Breast epithelium (tissue), 4 donors: ENCODE measurements around the gene KIAA2012. TPM values are rescaled to one million over a fixed set of nuclear protein-coding genes. Genes with fewer than 3 reads are reported as not detected.

Source experiments
- DNase-seq, 2 donors: peaks; one replicate each; pipeline ENCODE4 v3.0.0-alpha.2; 2019; ENCODE audit warnings: low spot score in 2 of 2
- H3K27ac ChIP-seq, 2 donors: fragments of 200-600 bp; sonication (generic) in 1 of 2; one replicate each; pipeline ENCODE4 v1.5.1; 2016 to 2019; ENCODE audit warnings: mild to moderate bottlenecking in 1 of 2
- H3K27me3 ChIP-seq, 2 donors: fragments of 200-600 bp; sonication (generic) in 1 of 2; one replicate each; pipeline versions ENCODE4 v1.5.1 to v1.6.0; 2017 to 2019; ENCODE audit warnings: control low read depth in 1 of 2, mild to moderate bottlenecking in 1 of 2
- H3K36me3 ChIP-seq: fragments of 200-600 bp; one replicate; pipeline ENCODE4 v1.5.1; 2019
- H3K4me1 ChIP-seq, 2 donors: fragments of 200-600 bp; sonication (generic); one replicate each; pipeline ENCODE4 v1.5.1; 2016 to 2019; ENCODE audit warnings: control low read depth in 1 of 2
- H3K4me3 ChIP-seq, 3 donors: fragments of 200-600 bp; sonication (generic); 1 replicate in 2 of 3; 2 replicates in 1 of 3; pipeline ENCODE4 v1.5.1; 2016 to 2019; ENCODE audit warnings: mild to moderate bottlenecking in 3 of 3, moderate library complexity in 2 of 3
- H3K9me3 ChIP-seq, 2 donors: fragments of 200-600 bp; sonication (generic) in 1 of 2; one replicate each; pipeline ENCODE4 v1.5.1; 2016 to 2019; ENCODE audit warnings: control low read depth in 1 of 2
- POLR2A ChIP-seq: fragments of 450-650 bp; IDR thresholded peaks from one replicate; pipeline ENCODE4 v1.6.1; 2016; ENCODE audit warnings: antibody characterized with exemption, mild to moderate bottlenecking, moderate library complexity
- POLR2AphosphoS5 ChIP-seq, 3 donors: sonication (generic); formaldehyde crosslinking; IDR thresholded peaks; one replicate each; pipeline ENCODE4 v1.6.1; 2017; ENCODE audit warnings: antibody characterized with exemption in 3 of 3
- intact Hi-C: fragments of 100-400 bp; cut with DNase I; formaldehyde crosslinking; loops from one replicate; pipeline ENCODE4 v1.15.1; 2023; ENCODE audit warnings: low total_unique reads
- total RNA-seq, 3 donors: library from RNA; depleted of rRNA; stranded (reverse); fragments of >200 nt; gene quantifications; one replicate each; pipeline ENCODE4 v1.1.0, GENCODE V29; 2016
- TF ChIP-seq, protein P1 (sequence below), 3 donors: fragments of 450-650 bp; IDR thresholded peaks; one replicate each; pipeline ENCODE4 v1.5.1; 2016 to 2017; ENCODE audit warnings: antibody characterized with exemption in 3 of 3, mild to moderate bottlenecking in 3 of 3, moderate library complexity in 3 of 3

KIAA2012 gene
- total RNA-seq, 3 donors from 2014 or later = not detected

DNA sequence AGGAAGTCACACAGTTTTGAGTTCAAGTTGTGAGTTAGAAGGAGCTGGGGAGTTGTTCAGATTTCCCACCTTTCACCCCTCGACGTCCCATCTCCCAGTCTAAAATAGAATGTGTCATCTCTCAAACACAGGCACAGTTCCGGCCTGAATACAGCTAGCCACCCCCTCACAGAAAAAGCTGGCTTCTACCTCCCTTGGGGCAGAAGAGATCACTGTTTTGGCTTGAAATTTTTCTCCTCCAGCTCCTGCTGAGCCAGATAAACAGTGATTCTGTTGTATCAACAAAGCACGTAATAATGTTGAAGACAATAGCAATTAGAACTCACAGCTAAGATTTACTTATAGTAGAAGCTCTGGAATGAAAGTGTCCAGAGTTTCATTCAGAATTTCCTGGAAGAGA lies 74.7 kb downstream of the KIAA2012 start:
- TF ChIP-seq, protein P1, sequence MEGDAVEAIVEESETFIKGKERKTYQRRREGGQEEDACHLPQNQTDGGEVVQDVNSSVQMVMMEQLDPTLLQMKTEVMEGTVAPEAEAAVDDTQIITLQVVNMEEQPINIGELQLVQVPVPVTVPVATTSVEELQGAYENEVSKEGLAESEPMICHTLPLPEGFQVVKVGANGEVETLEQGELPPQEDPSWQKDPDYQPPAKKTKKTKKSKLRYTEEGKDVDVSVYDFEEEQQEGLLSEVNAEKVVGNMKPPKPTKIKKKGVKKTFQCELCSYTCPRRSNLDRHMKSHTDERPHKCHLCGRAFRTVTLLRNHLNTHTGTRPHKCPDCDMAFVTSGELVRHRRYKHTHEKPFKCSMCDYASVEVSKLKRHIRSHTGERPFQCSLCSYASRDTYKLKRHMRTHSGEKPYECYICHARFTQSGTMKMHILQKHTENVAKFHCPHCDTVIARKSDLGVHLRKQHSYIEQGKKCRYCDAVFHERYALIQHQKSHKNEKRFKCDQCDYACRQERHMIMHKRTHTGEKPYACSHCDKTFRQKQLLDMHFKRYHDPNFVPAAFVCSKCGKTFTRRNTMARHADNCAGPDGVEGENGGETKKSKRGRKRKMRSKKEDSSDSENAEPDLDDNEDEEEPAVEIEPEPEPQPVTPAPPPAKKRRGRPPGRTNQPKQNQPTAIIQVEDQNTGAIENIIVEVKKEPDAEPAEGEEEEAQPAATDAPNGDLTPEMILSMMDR (IDR thresholded peaks at IDR 0.05) = no peak
- no peak for TF ChIP-seq POLR2AphosphoS5 (IDR thresholded peaks at IDR 0.05)
- TF ChIP-seq POLR2A = no peak
- no peaks in the 10 kb centered on the region for H3K36me3 ChIP-seq
- H3K4me3 ChIP-seq = no peak overlapping the region
- intact Hi-C loops = no loop called here
- peaks cover 0 to 18% of the 10 kb centered on the region in 2 donors for H3K4me1 ChIP-seq
- H3K9me3 ChIP-seq = no peaks in the 10 kb centered on the region
- H3K27ac ChIP-seq = peak overlapping the region; percentile 85 to 96
- no peak for DNase-seq
- no peaks in the 10 kb centered on the region for H3K27me3 ChIP-seq

DNA sequence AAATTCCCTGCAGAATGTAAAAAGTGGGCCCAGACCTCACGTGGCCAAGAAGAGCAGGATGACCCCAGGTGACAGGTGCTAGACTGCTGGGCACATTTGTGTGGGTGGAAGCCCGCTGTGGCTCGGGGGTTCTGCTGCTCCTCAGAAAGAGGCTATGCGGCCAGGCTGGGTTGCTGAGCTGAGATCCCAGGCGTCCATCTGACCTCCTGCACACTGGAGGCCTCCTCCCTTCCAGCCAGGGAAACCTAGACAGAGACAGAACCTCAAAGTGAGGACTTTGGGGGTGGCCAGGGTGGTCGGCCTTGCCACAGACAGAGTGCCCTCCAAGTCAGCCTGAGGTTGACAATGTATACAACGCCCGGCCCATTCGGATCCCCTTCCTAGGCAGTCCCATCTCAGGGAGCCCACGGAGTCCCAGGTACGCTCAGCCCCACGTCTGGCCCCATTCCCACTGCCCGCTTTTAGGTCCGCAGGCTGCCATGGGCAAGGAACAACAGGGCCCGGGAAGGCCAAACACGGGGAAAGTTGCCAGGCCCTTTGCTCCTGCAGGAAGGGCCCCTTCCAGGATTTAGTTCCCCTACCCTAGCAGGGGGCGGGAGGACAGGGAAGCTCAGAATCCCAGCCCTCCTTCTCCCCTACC lies 75.6 kb downstream of the KIAA2012 start:
- H3K27me3 ChIP-seq = no peaks in the 10 kb centered on the region
- TF ChIP-seq POLR2A (no peak), POLR2AphosphoS5 (IDR thresholded peaks at IDR 0.05) (no peak)
- TF ChIP-seq, protein P1 (IDR thresholded peaks at IDR 0.05) = no peak
- H3K9me3 ChIP-seq = no peaks in the 10 kb centered on the region
- H3K4me1 ChIP-seq = peaks cover 0 to 18% of the 10 kb centered on the region in 2 donors
- peak overlapping the region; percentile 85 to 96 for H3K27ac ChIP-seq
- H3K36me3 ChIP-seq = no peaks in the 10 kb centered on the region
- intact Hi-C loops = no loop called here
- H3K4me3 ChIP-seq = peak overlapping the region in 1 of 3 donors; percentile 43
- DNase-seq = no peak

DNA sequence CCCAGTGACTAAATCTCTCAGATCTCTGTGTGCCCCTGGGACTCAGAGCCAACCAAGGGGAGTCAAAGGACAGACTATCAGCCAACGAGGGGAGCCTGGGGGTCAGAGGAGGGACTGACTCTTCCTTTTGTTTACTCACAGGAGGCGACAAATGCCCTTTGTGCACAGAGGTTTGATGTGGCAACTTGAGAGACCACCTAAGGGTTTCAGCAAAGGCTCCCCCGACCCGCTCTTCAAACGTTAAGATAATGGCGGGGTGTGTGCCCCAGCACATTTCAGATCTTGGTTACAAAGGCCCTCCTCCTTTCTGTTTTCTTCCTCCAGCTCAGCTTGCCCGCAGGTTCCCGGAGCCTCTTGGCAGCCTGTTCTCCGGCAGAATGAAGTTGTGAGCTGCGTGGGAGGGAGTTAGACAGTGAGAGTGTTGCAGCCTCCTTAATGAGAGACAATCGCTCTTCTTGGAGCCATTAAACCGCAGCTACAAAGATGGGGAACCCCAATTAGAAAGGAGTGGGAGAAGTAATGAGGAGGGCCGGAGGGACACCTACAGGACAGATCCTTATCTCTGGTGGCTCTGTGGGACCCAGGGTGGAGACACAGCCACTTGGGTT lies 76.2 kb downstream of the KIAA2012 start:
- H3K27ac ChIP-seq = peak overlapping the region; percentile 85 to 96
- peak overlapping the region in 1 of 3 donors; percentile 43 for H3K4me3 ChIP-seq
- peaks cover 0 to 18% of the 10 kb centered on the region in 2 donors for H3K4me1 ChIP-seq
- H3K9me3 ChIP-seq = no peaks in the 10 kb centered on the region
- H3K27me3 ChIP-seq = no peaks in the 10 kb centered on the region
- H3K36me3 ChIP-seq = no peaks in the 10 kb centered on the region
- TF ChIP-seq, protein P1 (IDR thresholded peaks at IDR 0.05) = no peak
- no peak for TF ChIP-seq POLR2AphosphoS5 (IDR thresholded peaks at IDR 0.05)
- TF ChIP-seq POLR2A = no peak
- peak in 1 of 2 donors; percentile 76 for DNase-seq
- intact Hi-C loops = no loop called here

DNA sequence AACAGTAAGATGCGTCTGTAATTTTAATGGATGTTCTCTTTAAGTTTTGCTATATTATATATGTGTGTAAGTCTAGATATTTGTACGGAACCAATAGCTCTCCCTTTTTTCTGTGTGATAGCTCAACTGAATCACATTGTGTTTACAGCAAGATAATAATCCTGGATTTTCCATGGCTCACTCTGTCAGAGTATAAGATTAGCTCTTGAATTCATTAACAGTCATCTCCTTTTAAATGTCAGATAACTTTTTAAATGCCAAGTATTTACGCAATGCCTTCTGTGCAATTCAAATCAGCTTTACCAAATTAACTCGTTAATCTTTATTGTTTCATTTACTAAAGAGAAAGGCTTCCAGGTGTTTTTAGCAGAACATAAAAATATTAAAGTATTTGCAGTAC lies 76.9 kb downstream of the KIAA2012 start:
- intact Hi-C loops = no loop called here
- Histone ChIP-seq H3K27me3 (no peaks in the 10 kb centered on the region), H3K27ac (peak overlapping the region; percentile 85 to 96), H3K4me3 (no peak overlapping the region), H3K36me3 (no peaks in the 10 kb centered on the region), H3K4me1 (peaks cover 0 to 18% of the 10 kb centered on the region in 2 donors), H3K9me3 (no peaks in the 10 kb centered on the region)
- TF ChIP-seq POLR2AphosphoS5 (IDR thresholded peaks at IDR 0.05) (no peak), POLR2A (no peak)
- TF ChIP-seq, protein P1 (IDR thresholded peaks at IDR 0.05) = no peak
- no peak for DNase-seq

DNA sequence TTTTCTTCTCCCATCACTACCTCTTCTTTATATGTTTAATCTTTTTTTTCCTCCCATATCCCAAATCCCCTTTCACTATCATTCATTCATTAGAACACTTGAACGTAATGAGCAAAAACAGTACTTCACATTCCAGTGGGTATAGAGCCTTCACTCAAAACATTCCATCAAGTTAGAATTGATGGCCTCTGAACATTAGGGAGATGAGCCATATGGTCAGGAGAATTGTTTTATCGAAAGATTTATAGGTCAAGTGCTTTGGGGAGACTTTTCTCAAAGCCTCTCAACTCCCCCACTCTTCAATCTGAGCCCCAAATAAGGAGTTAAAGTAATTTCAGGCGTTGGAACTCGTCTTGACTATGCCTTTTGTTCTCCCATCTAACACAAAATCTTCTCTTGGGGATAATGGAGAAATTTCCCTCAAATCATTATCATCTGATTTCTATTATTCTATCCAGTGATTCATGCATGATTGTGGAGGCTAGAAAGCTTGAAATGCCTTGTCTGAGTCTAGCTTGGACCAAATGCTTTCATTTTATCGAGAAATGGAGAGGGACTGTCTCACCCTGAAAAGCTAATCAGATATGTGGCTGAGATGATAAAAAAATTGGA lies 79.2 kb downstream of the KIAA2012 start:
- peaks cover 0 to 18% of the 10 kb centered on the region in 2 donors for H3K4me1 ChIP-seq
- no peaks in the 10 kb centered on the region for H3K27me3 ChIP-seq
- H3K9me3 ChIP-seq = no peaks in the 10 kb centered on the region
- H3K4me3 ChIP-seq = no peak overlapping the region
- no peaks in the 10 kb centered on the region for H3K36me3 ChIP-seq
- TF ChIP-seq POLR2AphosphoS5 (IDR thresholded peaks at IDR 0.05) (no peak), POLR2A (no peak)
- TF ChIP-seq, protein P1 (IDR thresholded peaks at IDR 0.05) = no peak
- intact Hi-C loops = no loop called here
- peak overlapping the region in 1 of 2 donors; percentile 57 for H3K27ac ChIP-seq
- DNase-seq = no peak
